Activated CD4-positive, CD25-positive, alpha-beta regulatory T cell treated with anti-CD3 and anti-CD28 coated beads, Interleukin-2, amount 50 U/mL, for 16 hours (primary cell): ENCODE results near the gene KIF4A.

Experiments used
- DNase-seq: peaks from one replicate; pipeline ENCODE4 v3.0.0-alpha.2; 2020; ENCODE audit warnings: low read depth, low spot score

The KIF4A gene

GRCh38 chrX:70439016-70439415 lies 149.1 kb downstream of the KIF4A start:
- DNase-seq = no peak

GRCh38 chrX:70442224-70442623 lies 152.3 kb downstream of the KIF4A start:
- no peak for DNase-seq

GRCh38 chrX:70444326-70444945 lies 154.5 kb downstream of the KIF4A start, which contains the start of gene DLG3:
Gene DLG3, plus strand, starts transcription at chrX:70444835. Its CDS starts 367 bp downstream, at chrX:70445202.
- no peak for DNase-seq

GRCh38 chrX:70444946-70445656 lies 155.2 kb downstream of the KIF4A start:
- DNase-seq = no peak

GRCh38 chrX:70445951-70446350 lies 156.0 kb downstream of the KIF4A start:
- no peak for DNase-seq

- no peak for DNase-seq
These were observed 156.8 kb downstream of the KIF4A start for GRCh38 chrX:70446380-70447350.

GRCh38 chrX:70449457-70449966 lies 159.6 kb downstream of the KIF4A start:
- no peak for DNase-seq

- no peak for DNase-seq
These were observed 162.3 kb downstream of the KIF4A start for GRCh38 chrX:70452143-70452733.

- no peak for DNase-seq
These were observed 163.2 kb downstream of the KIF4A start for GRCh38 chrX:70453024-70453618.

GRCh38 chrX:70454441-70455365 lies 164.8 kb downstream of the KIF4A start:
- peak; percentile 39 for DNase-seq

GRCh38 chrX:70455366-70456202 lies 165.7 kb downstream of the KIF4A start:
- DNase-seq = no peak

GRCh38 chrX:70456256-70456655 lies 166.4 kb downstream of the KIF4A start:
- no peak for DNase-seq

GRCh38 chrX:70461026-70461425 lies 171.1 kb downstream of the KIF4A start:
- no peak for DNase-seq

GRCh38 chrX:70464051-70464450 lies 174.1 kb downstream of the KIF4A start:
- no peak for DNase-seq

GRCh38 chrX:70466968-70467367 lies 177.1 kb downstream of the KIF4A start:
- DNase-seq = no peak

- DNase-seq = no peak
These were observed 178.8 kb downstream of the KIF4A start for GRCh38 chrX:70468709-70469108.
